Daoy (cell line): Measurements from ENCODE around the gene KIR2DL4. TPM values are rescaled to one million over a fixed set of nuclear protein-coding genes. Genes with fewer than 3 reads are reported as not detected.
"Not testable (repeated sequence)": the region's sequence is repeated elsewhere in the genome, so short reads cannot be mapped to it uniquely, and the experiment has no call there.

ENCODE experiments used
- DNase-seq: peaks from one replicate; pipeline ENCODE4 v3.0.0-alpha.2; 2015; ENCODE audit warnings: low read depth
- total RNA-seq: library from RNA; depleted of rRNA; stranded (reverse); fragments of >200 nt; shearing (Covaris generic); gene quantifications from 2 replicates; pipeline ENCODE4 v1.2.3, GENCODE V29; 2014; rRNA removed

KIR2DL4 gene
- not detected in 2 replicates for total RNA-seq

GRCh38 chr19:54803410-54803809 lies at the start of gene KIR2DL4:
TSS of gene KIR2DL4 (plus strand) at chr19:54803610. CDS start at chr19:54803652, 42 bp downstream.
- no peak for DNase-seq

DNA sequence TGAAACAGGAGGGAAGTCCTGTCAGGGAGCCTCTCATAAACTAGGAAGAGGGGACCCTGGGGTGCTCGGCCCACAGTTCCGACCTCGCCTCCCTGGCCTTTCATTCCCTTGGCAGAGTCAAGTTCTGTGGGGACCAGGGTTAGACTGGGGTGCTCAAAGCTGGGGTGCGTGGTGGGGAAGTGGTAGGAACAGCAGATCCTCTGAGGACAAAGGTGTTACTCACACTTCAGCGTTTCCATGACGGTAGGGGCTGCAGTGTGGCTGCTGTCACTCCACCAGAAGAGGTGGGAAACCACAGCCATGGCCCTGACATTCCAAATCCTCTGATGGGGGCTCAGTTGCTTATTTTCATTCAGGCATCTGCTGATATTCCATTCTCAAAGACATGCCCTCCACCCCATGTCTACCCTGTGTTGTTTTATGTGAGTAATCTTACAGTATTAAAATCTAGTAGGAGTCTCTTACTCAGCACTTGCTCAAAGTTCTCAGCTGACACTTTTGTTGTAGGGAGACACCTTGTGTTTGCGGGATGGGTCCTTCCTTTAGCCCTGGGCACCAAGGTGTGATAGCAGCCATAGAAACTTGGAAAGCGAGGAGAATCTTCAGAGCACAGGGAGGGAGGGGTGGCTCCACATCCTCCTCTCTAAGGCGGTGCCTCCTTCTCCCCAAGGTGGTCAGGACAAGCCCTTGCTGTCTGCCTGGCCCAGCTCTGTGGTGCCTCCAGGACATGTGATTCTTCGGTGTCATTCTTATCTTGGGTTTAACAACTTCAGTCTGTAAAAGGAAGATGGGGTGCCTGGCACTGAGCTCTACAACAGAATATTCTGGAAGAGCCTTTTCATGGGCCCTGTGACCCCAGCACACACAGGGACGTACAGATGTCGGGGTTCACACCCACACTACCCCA lies 47.0 kb upstream of the KIR2DL4 start:
- DNase-seq = not testable (repeated sequence)

- not testable (repeated sequence) for DNase-seq
These were observed 44.8 kb upstream of the KIR2DL4 start for GRCh38 chr19:54758577-54758976.

DNA sequence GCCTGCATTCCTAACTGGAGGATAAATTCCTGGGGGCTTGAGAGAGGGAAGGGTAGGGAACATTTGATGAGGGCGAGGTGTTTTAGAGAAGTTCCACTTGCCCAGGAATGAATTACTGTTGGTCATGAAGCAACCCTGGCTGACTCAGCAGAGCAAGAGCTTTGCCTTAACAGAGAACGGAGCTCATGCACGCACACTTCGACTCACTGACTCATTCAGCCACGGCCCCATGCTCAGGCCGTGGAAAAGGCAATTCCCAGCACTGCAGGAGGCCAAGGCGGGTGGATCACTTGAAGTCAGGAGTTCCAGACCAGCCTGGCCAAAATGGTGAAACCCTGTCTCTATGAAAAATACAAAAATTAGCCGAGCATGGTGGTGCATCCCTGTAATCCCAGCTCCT lies 39.2 kb upstream of the KIR2DL4 start:
- peak; percentile 77 for DNase-seq

DNA sequence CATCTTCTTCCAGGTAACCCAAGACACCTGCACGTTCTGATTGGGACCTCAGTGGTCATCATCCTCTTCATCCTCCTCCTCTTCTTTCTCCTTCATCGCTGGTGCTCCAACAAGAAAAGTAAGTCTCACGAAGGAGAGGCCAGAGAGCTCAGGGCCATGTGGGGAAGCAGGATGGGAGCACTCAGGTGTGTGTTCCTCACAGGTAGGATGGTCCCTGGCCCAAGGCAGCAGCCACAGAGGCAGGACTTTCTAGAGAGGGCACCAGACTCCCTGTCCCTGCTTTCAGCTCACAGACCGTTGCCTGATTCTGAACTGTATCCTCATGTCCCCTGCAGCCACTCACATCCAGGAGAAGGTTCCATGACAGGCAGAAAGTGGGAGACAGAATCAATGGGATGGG lies 36.9 kb upstream of the KIR2DL4 start:
- DNase-seq = not testable (repeated sequence)

- DNase-seq = not testable (repeated sequence)
These were observed 33.8 kb upstream of the KIR2DL4 start, which contains the start of gene KIR2DL1 for GRCh38 chr19:54769646-54770045. TSS of gene KIR2DL1 (plus strand) at chr19:54769793. CDS start at chr19:54769851, 58 bp downstream.

- DNase-seq = not testable (repeated sequence)
These were observed 32.9 kb upstream of the KIR2DL4 start for GRCh38 chr19:54770511-54770910.

- peak; percentile 98 for DNase-seq
These were observed 32.1 kb upstream of the KIR2DL4 start for GRCh38 chr19:54771018-54771960.

DNA sequence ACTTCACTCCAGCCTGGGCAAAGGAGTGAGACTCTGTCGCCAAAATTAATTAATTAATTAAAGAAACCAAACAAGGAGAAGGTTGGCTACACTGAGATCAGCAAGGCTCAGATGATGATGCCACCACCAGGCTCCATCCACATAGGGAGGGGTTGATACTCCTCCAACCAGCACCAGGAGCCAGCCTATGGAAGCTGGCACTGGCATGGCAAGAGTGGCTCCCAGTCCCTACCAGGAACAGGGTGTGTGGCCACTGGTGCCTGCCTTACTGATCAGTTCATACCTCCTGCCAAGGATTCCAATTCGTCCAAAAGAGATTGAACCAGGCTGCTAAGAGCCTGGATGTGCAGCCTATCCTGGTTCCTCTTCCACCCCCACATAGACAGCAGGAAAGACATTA lies 30.7 kb upstream of the KIR2DL4 start:
- not testable (repeated sequence) for DNase-seq

DNA sequence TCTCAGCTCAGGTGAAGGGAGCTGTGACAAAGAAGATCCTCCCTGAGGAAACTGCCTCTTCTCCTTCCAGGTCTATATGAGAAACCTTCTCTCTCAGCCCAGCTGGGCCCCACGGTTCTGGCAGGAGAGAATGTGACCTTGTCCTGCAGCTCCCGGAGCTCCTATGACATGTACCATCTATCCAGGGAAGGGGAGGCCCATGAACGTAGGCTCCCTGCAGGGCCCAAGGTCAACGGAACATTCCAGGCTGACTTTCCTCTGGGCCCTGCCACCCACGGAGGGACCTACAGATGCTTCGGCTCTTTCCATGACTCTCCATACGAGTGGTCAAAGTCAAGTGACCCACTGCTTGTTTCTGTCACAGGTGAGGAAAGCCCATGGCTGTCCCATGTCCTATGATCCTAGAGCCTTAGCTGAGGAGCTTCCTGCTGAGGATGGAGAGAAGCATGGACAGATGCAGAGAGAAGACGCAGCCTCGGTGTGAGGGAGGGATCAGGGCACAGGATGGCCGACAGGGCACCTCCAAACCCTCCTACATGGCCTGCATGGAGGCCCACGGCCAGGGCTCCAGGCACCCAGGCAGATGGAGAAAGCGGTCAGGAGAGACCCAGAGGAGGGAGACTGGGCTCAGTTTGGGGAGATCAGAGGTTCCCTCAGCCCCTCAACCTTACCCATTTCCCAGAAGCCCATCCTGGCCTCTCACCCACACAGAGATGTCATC lies 28.2 kb upstream of the KIR2DL4 start:
- DNase-seq = not testable (repeated sequence)

DNA sequence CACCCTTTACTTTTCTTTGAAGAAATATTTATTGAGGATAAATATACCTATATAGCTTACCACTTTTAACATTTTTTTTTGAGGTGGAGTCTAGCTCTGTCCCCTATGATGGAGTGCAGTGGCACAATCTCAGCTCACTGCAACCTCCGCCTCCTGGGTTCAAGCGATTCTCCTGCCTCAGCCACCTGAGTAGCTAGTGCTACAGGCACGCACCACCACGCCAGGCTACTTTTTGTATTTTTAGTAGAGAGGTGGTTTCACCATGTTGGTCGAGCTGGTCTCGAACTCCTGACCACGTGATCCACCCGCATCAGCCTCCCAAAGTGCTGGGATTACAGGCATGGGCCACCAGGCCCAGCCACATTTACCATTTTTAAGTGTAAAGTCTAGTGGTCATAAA lies 27.6 kb upstream of the KIR2DL4 start:
- not testable (repeated sequence) for DNase-seq

- not testable (repeated sequence) for DNase-seq
These were observed 25.6 kb upstream of the KIR2DL4 start for GRCh38 chr19:54777851-54778250.

- not testable (repeated sequence) for DNase-seq
These were observed 24.5 kb upstream of the KIR2DL4 start for GRCh38 chr19:54778896-54779295.

DNA sequence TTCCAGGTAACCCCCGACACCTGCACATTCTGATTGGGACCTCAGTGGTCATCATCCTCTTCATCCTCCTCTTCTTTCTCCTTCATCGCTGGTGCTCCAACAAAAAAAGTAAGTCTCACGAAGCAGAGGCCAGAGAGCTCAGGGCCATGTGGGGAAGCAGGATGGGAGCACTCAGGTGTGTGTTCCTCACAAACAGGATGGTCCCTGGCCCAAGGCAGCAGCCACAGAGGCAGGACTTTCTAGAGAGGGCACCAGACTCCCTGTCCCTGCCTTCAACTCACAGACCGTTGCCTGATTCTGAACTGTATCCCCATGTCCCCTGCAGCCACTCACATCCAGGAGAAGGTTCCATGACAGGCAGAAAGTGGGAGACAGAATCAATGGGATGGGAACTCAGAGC lies 20.5 kb upstream of the KIR2DL4 start:
- DNase-seq = not testable (repeated sequence)

GRCh38 chr19:54786091-54786723 lies 17.2 kb upstream of the KIR2DL4 start:
- DNase-seq = peak; percentile 66

- DNase-seq = not testable (repeated sequence)
These were observed 15.3 kb upstream of the KIR2DL4 start for GRCh38 chr19:54788154-54788553.

- DNase-seq = no peak
These were observed 12.7 kb upstream of the KIR2DL4 start for GRCh38 chr19:54790711-54791110.

- no peak for DNase-seq
These were observed 11.9 kb upstream of the KIR2DL4 start for GRCh38 chr19:54791476-54791875.

DNA sequence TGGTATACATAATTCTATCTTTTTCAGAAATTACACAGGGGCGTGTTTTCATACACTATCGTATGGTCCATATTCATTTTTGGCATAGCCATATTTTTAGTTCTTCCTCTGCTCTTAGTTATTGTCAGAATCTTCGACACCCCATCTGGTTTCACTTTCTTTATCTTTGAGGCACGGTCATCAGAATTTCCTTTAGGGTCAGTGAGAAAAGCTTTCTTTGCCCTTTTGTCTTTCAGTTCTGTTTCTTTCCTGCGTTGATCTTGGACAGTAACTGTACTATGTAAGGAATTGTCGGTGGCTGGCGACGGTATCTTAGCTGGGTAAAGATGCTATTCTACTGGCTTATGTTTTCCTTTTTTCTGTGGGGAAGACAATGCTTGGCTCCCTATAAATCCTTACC lies 10.6 kb upstream of the KIR2DL4 start:
- DNase-seq = peak; percentile 34

DNA sequence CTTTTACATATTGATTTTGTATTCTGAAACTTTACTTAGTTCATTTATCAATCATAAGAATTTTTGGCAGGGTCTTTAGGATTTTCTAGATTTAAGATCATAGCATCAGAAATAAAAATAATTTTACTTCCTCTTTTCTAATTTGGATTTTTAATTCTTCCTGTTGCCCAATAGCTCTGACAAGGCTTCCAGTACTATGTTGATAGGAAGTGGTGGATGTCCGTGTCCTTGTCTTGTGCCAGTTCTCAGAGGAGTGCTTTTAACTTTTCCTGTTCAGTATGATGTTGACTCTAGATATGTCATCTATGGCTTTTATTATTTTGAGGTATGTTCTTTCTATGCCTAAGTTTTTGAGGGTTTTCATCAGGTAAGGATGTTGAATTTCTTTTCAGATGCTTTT lies 7.7 kb upstream of the KIR2DL4 start:
- DNase-seq = no peak

- DNase-seq = no peak
These were observed 691 bp downstream of the KIR2DL4 start for GRCh38 chr19:54804101-54804500.
